Endothelial cell of umbilical vein (primary cell): ENCODE measurements around the gene KMT2B. TPM values are rescaled to one million over a fixed set of nuclear protein-coding genes. Genes with fewer than 3 reads are reported as not detected.

Experiments
- BruUV-seq: library from RNA; stranded (reverse); fragments of 400-500 nt; replicated peaks from 2 replicates; lab custom pipeline; 2021; lab: Mats Ljungman, UMichigan
- CTCF ChIA-PET: fragments of 300-600, 350-600 bp; sonication (Branson Sonifier 250); formaldehyde crosslinking; loops from one replicate; lab custom pipeline; 2021; ENCODE audit warnings: antibody characterized with exemption, inconsistent platforms; lab: Charles Lee
- POLR2A ChIA-PET: fragments of 300-600, 350-600 bp; sonication (Branson Sonifier 250); formaldehyde crosslinking; loops from one replicate; lab custom pipeline; 2021; ENCODE audit warnings: antibody characterized with exemption, inconsistent platforms; lab: Charles Lee
- DNase-seq: peaks from one replicate; pipeline ENCODE4 v3.0.0-alpha.2; 2011; ENCODE audit warnings: low read depth, low spot score
- FAIRE-seq: peaks from 2 replicates; lab custom pipeline; 2011; peaks lifted over from hg19 to GRCh38; lab: Jason Lieb, UNC
- H2AFZ ChIP-seq: 2 replicates; pipeline ENCODE4 v1.6.0; 2012; ENCODE audit warnings: low read depth, low read length, control low read depth, inconsistent platforms
- H3K27ac ChIP-seq: 2 replicates; pipeline ENCODE4 v1.5.1; 2011; ENCODE audit warnings: low read depth, mild to moderate bottlenecking, control low read depth, low read length, moderate library complexity; ENCODE audit not compliant: insufficient read depth
- H3K27me3 ChIP-seq, 2 experiments: 2 replicates each; pipeline versions ENCODE4 v1.6.0 to v1.6.1; 2011; ENCODE audit warnings: low read length in 2 of 2, mixed read lengths in 1 of 2; ENCODE audit not compliant: control insufficient read depth in 2 of 2, insufficient read depth in 2 of 2
- H3K36me3 ChIP-seq, 2 experiments: 2 replicates in 1 of 2; 3 replicates in 1 of 2; pipeline ENCODE4 v1.5.1; 2011; ENCODE audit warnings: low read length in 2 of 2, mild to moderate bottlenecking in 1 of 2, moderate library complexity in 1 of 2; ENCODE audit not compliant: control insufficient read depth in 2 of 2, insufficient read depth in 2 of 2; ENCODE audit errors: extremely low read depth in 1 of 2
- H3K4me1 ChIP-seq: 3 replicates; pipeline ENCODE4 v1.5.1; 2011; ENCODE audit warnings: mild to moderate bottlenecking, low read length; ENCODE audit not compliant: control insufficient read depth, insufficient read depth; ENCODE audit errors: extremely low read depth
- H3K4me2 ChIP-seq: 2 replicates; pipeline ENCODE4 v1.6.1; 2011; ENCODE audit warnings: low read length, control low read depth, mixed read lengths; ENCODE audit not compliant: insufficient read depth
- H3K4me3 ChIP-seq, 3 experiments: fragments of 200-600 bp in 1 of 3; sonication (generic), shearing (Covaris generic) in 1 of 3; replicated peaks in 1 of 3; 2 replicates each; pipeline ENCODE4 v1.5.1; 2011 to 2016; ENCODE audit warnings: control low read depth in 3 of 3, low read length in 3 of 3, mild to moderate bottlenecking in 2 of 3, inconsistent platforms in 1 of 3, low read depth in 1 of 3, moderate library complexity in 1 of 3; ENCODE audit not compliant: insufficient read depth in 1 of 3
- H3K79me2 ChIP-seq: 2 replicates; pipeline ENCODE4 v1.6.0; 2012; ENCODE audit warnings: low read length, inconsistent platforms; ENCODE audit not compliant: control insufficient read depth, insufficient read depth
- H3K9ac ChIP-seq: replicated peaks from 2 replicates; pipeline ENCODE3; 2011; ENCODE audit warnings: low read length, control low read depth; ENCODE audit not compliant: insufficient read depth; ENCODE audit errors: extremely low read depth
- H3K9me1 ChIP-seq: replicated peaks from 3 replicates; pipeline ENCODE4 v1.6.0; 2011; ENCODE audit warnings: mild to moderate bottlenecking, low read length; ENCODE audit not compliant: control insufficient read depth, insufficient read depth; ENCODE audit errors: extremely low read depth
- H3K9me3 ChIP-seq: replicated peaks from 2 replicates; pipeline ENCODE4 v1.5.1; 2012; ENCODE audit warnings: low read length, inconsistent platforms; ENCODE audit not compliant: control insufficient read depth, insufficient read depth
- H4K20me1 ChIP-seq: replicated peaks from 2 replicates; pipeline ENCODE3; 2011; ENCODE audit warnings: mild to moderate bottlenecking, low read length; ENCODE audit not compliant: control insufficient read depth, insufficient read depth; ENCODE audit errors: extremely low read depth
- CTCF ChIP-seq, 2 donors: IDR thresholded peaks; 1 replicate in 1 of 2; 2 replicates in 1 of 2; pipeline ENCODE4 v1.5.1; 2011; ENCODE audit warnings: low read length in 2 of 2, mild to moderate bottlenecking in 2 of 2, moderate library complexity in 2 of 2, control low read depth in 1 of 2, inconsistent platforms in 1 of 2, low read depth in 1 of 2; ENCODE audit not compliant: insufficient read depth in 1 of 2; ENCODE audit errors: extremely low read depth in 1 of 2
- EZH2 ChIP-seq: IDR thresholded peaks from 2 replicates; pipeline ENCODE4 v1.6.1; 2012; ENCODE audit warnings: borderline replicate concordance, low read depth, mild to moderate bottlenecking, moderate library complexity, low read length, inconsistent platforms; ENCODE audit not compliant: severe bottlenecking
- FOS ChIP-seq: IDR thresholded peaks from 2 replicates; pipeline ENCODE4 v1.6.1; 2011; ENCODE audit warnings: mild to moderate bottlenecking, low read length, moderate library complexity, borderline replicate concordance; ENCODE audit not compliant: insufficient read depth
- GATA2 ChIP-seq: IDR thresholded peaks from 2 replicates; pipeline ENCODE4 v1.7.0; 2011; ENCODE audit warnings: low read depth, mild to moderate bottlenecking, moderate library complexity, mixed read lengths, low read length; ENCODE audit not compliant: insufficient read length, insufficient read depth
- JUN ChIP-seq: IDR thresholded peaks from 2 replicates; pipeline ENCODE4 v1.6.1; 2011; ENCODE audit warnings: borderline replicate concordance, low read depth; ENCODE audit not compliant: insufficient read length, insufficient read depth
- MYC ChIP-seq: IDR thresholded peaks from one replicate; pipeline ENCODE4 v1.6.1; 2011; ENCODE audit warnings: mild to moderate bottlenecking, low read depth, low read length
- POLR2A ChIP-seq: IDR thresholded peaks from 2 replicates; pipeline ENCODE4 v1.6.1; 2012; ENCODE audit warnings: low read depth, mild to moderate bottlenecking, control low read depth, low read length
- POLR2AphosphoS5 ChIP-seq: IDR thresholded peaks from 2 replicates; pipeline ENCODE4 v1.6.1; 2012; ENCODE audit warnings: low read depth, mild to moderate bottlenecking, control low read depth, low read length, moderate library complexity; ENCODE audit not compliant: insufficient read depth
- dilution Hi-C: fragments of 300-500 bp; cut with MboI; formaldehyde crosslinking; loops from one replicate; pipeline ENCODE4 v1.15.0; 2019; ENCODE audit warnings: low sequenced_read_pairs; ENCODE audit not compliant: extremely low pct_ligation_motif_present
- intact Hi-C: fragments of 100-400 bp; cut with micrococcal nuclease; formaldehyde crosslinking; loops from one replicate; pipeline ENCODE4 v1.10.0; 2022
- polyA plus RNA-seq, 4 experiments: library from polyadenylated mRNA; depleted of rRNA in 3 of 4; stranded (reverse) in 3 of 4; unstranded in 1 of 4; fragments of >200 nt; gene quantifications; 2 replicates each; pipeline versions ENCODE4 v1.2.1 to v1.2.3, GENCODE V29; 2011 to 2012; ENCODE audit warnings: missing spikeins in 1 of 4
- total RNA-seq: library from RNA; stranded (reverse); gene quantifications from 2 replicates; pipeline ENCODE4 v1.2.3, GENCODE V29; 2021
- TF ChIP-seq, protein P1 (sequence below): IDR thresholded peaks from 2 replicates; pipeline ENCODE4 v1.6.1; 2011; ENCODE audit not compliant: insufficient read depth, insufficient read length

Gene KMT2B
- total and polyA plus RNA-seq, 2 donors (not counting 3 experiments of a cell fraction or from before 2014, with no cell fraction given): 28.4 to 37.2 TPM

GRCh38 chr19:35755550-35756376 is 38.0 kb downstream of the KMT2B start:
- no peak overlapping the region for H3K4me3 ChIP-seq
- POLR2A ChIA-PET: no interaction called here
- H3K36me3 ChIP-seq: peaks cover 0 to 13% of the 10 kb centered on the region in 2 experiments
- no peaks in the 10 kb centered on the region for H3K27me3 ChIP-seq
- no peak overlapping the region for H3K9ac ChIP-seq
- H3K9me1 ChIP-seq: no peaks in the 10 kb centered on the region
- peaks cover 14% of the 10 kb centered on the region for H3K79me2 ChIP-seq
- dilution Hi-C loops (no loop called here), intact Hi-C loops (loop anchor here (5.0 kb wide), 1 partner anchor 108 kb away; the partner anchor contains the start of gene COX6B1)
- BruUV-seq: no TSS peak
- no peaks in the 10 kb centered on the region for H3K9me3 ChIP-seq
- CTCF ChIA-PET: interaction anchor here (0.9 kb wide), 1 partner anchor 10 kb away, joined by 3 read pairs; the partner anchor contains the start of genes PSENEN and U2AF1L4
- FAIRE-seq: no peak
- no peaks in the 10 kb centered on the region for H4K20me1 ChIP-seq
- no peak for DNase-seq
- H2AFZ ChIP-seq: no peak overlapping the region
- no peak overlapping the region for H3K4me2 ChIP-seq
- peaks cover 22% of the 10 kb centered on the region for H3K4me1 ChIP-seq
- TF ChIP-seq FOS (no peak), GATA2 (no peak), POLR2A (no peak), MYC (no peak), JUN (no peak), POLR2AphosphoS5 (no peak), EZH2 (no peak), CTCF (IDR thresholded peaks at IDR 0.05; ENCODE audit: extremely low read depth in 1 of 2, insufficient read depth in 1 of 2, low read depth in 1 of 2, low read length in 2 of 2) (no peak)
- TF ChIP-seq, protein P1, sequence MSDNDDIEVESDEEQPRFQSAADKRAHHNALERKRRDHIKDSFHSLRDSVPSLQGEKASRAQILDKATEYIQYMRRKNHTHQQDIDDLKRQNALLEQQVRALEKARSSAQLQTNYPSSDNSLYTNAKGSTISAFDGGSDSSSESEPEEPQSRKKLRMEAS: no peak
- H3K27ac ChIP-seq: no peak overlapping the region
